SU-DHL-6 (cell line): ENCODE data around the gene PIGX.

Experiments
- H2AFZ ChIP-seq: fragments of 200-600 bp; sonication (generic); 2 replicates; pipeline ENCODE4 v1.6.1; 2014; ENCODE audit warnings: low read depth, mild to moderate bottlenecking, moderate library complexity, mixed read lengths, antibody characterized with exemption, low read length; ENCODE audit not compliant: severe bottlenecking
- H3F3A ChIP-seq: fragments of 200-600 bp; shearing (Covaris generic); 2 replicates; pipeline ENCODE4 v1.6.0; 2016; ENCODE audit warnings: antibody characterized with exemption, mild to moderate bottlenecking; ENCODE audit not compliant: insufficient read depth
- H3K27ac ChIP-seq: fragments of 200-600 bp; sonication (generic); 2 replicates; pipeline ENCODE4 v1.5.1; 2016; ENCODE audit warnings: low read depth, mild to moderate bottlenecking, low read length, moderate library complexity, mixed read lengths
- H3K27me3 ChIP-seq: fragments of 200-600 bp; sonication (generic), shearing (Covaris generic); 2 replicates; pipeline ENCODE4 v1.6.0; 2014; ENCODE audit warnings: mild to moderate bottlenecking, low read length
- H3K36me3 ChIP-seq: fragments of 200-600 bp; sonication (generic); 2 replicates; pipeline ENCODE4 v1.6.1; 2014; ENCODE audit warnings: mild to moderate bottlenecking, low read length, mixed read lengths
- H3K4me2 ChIP-seq: fragments of 300-600, 200-600 bp; shearing (Covaris generic), sonication (generic); 2 replicates; pipeline ENCODE4 v1.6.0; 2014; ENCODE audit warnings: low read length, low read depth, mild to moderate bottlenecking; ENCODE audit not compliant: poor library complexity, severe bottlenecking
- H3K4me3 ChIP-seq: fragments of 200-600 bp; sonication (generic); 2 replicates; pipeline ENCODE4 v1.5.1; 2014; ENCODE audit warnings: antibody characterized with exemption, low read length, mild to moderate bottlenecking, mixed read lengths; ENCODE audit not compliant: insufficient read depth, poor library complexity, severe bottlenecking
- H3K79me2 ChIP-seq: fragments of 200-600 bp; sonication (generic); 2 replicates; pipeline ENCODE4 v1.6.1; 2014; ENCODE audit warnings: mild to moderate bottlenecking, low read length, moderate library complexity; ENCODE audit not compliant: insufficient read depth
- H3K9ac ChIP-seq: fragments of 200-600 bp; sonication (generic); 2 replicates; pipeline ENCODE4 v1.7.0; 2014; ENCODE audit warnings: mild to moderate bottlenecking, low read length
- H3K9me2 ChIP-seq: fragments of 200-600 bp; sonication (generic); replicated peaks from 2 replicates; pipeline ENCODE4 v1.6.1; 2014; ENCODE audit warnings: low read length; ENCODE audit not compliant: insufficient read depth
- H3K9me3 ChIP-seq: fragments of 200-600 bp; sonication (generic); 2 replicates; pipeline ENCODE4 v1.6.1; 2014; ENCODE audit warnings: low read length, mixed read lengths; ENCODE audit not compliant: insufficient read depth
- H4K20me1 ChIP-seq: fragments of 200-600 bp; sonication (generic); 2 replicates; pipeline ENCODE4 v1.6.1; 2014; ENCODE audit warnings: low read depth, mild to moderate bottlenecking, antibody characterized with exemption, low read length, moderate library complexity, mixed read lengths
- CTCF ChIP-seq: fragments of 200-600 bp; sonication (generic); IDR thresholded peaks from one replicate; pipeline ENCODE4 v1.5.1; 2017; ENCODE audit warnings: antibody characterized with exemption, mild to moderate bottlenecking, low read length, moderate library complexity; ENCODE audit not compliant: insufficient read depth, poor library complexity, severe bottlenecking
- EZH2phosphoT487 ChIP-seq: fragments of 200-600 bp; sonication (generic), shearing (Covaris generic); conservative IDR thresholded peaks from 2 replicates; pipeline ENCODE4 v1.6.1; 2018; ENCODE audit warnings: mild to moderate bottlenecking, antibody characterized with exemption, low read length, moderate library complexity, mixed read lengths

Gene PIGX

GRCh38 chr3:196686436-196686835 lies 25.7 kb upstream of the PIGX start:
- Histone ChIP-seq H3K27ac (no peak overlapping the region), H3K79me2 (no peaks in the 10 kb centered on the region), H3K9me3 (no peaks in the 10 kb centered on the region), H3K36me3 (no peaks in the 10 kb centered on the region), H3K4me3 (no peak overlapping the region), H3K9me2 (no peaks in the 10 kb centered on the region), H3K4me2 (no peak overlapping the region), H4K20me1 (no peaks in the 10 kb centered on the region), H2AFZ (no peak overlapping the region), H3K27me3 (no peaks in the 10 kb centered on the region), H3F3A (no peaks in the 10 kb centered on the region), H3K9ac (no peak overlapping the region)
- TF ChIP-seq CTCF (no peak), EZH2phosphoT487 (no peak)

GRCh38 chr3:196688349-196688748 lies 23.8 kb upstream of the PIGX start:
- no peaks in the 10 kb centered on the region for H3K9me3 ChIP-seq
- no peak overlapping the region for H2AFZ ChIP-seq
- H3K4me2 ChIP-seq: no peak overlapping the region
- no peaks in the 10 kb centered on the region for H3K36me3 ChIP-seq
- TF ChIP-seq CTCF: no peak
- TF ChIP-seq EZH2phosphoT487: no peak
- no peak overlapping the region for H3K9ac ChIP-seq
- no peak overlapping the region for H3K4me3 ChIP-seq
- H3K79me2 ChIP-seq: no peaks in the 10 kb centered on the region
- H3K9me2 ChIP-seq: no peaks in the 10 kb centered on the region
- no peaks in the 10 kb centered on the region for H3F3A ChIP-seq
- no peak overlapping the region for H3K27ac ChIP-seq
- no peaks in the 10 kb centered on the region for H4K20me1 ChIP-seq
- H3K27me3 ChIP-seq: no peaks in the 10 kb centered on the region

GRCh38 chr3:196689941-196690660 lies 22.1 kb upstream of the PIGX start:
- TF ChIP-seq CTCF: no peak
- no peak for TF ChIP-seq EZH2phosphoT487
- no peaks in the 10 kb centered on the region for H3F3A ChIP-seq
- no peak overlapping the region for H3K27ac ChIP-seq
- no peaks in the 10 kb centered on the region for H3K79me2 ChIP-seq
- no peak overlapping the region for H2AFZ ChIP-seq
- no peak overlapping the region for H3K9ac ChIP-seq
- no peak overlapping the region for H3K4me3 ChIP-seq
- H3K36me3 ChIP-seq: no peaks in the 10 kb centered on the region
- no peaks in the 10 kb centered on the region for H3K9me2 ChIP-seq
- H3K27me3 ChIP-seq: no peaks in the 10 kb centered on the region
- no peaks in the 10 kb centered on the region for H3K9me3 ChIP-seq
- no peak overlapping the region for H3K4me2 ChIP-seq
- H4K20me1 ChIP-seq: no peaks in the 10 kb centered on the region
